ENCODE measurements around the gene PCNX2.

PCNX2 gene

GRCh38 chr1:233061265-233061664, 234.3 kb downstream of the PCNX2 start:
- TF ChIP-seq CTCF (IDR thresholded peaks at IDR 0.05), result no peak

DNA sequence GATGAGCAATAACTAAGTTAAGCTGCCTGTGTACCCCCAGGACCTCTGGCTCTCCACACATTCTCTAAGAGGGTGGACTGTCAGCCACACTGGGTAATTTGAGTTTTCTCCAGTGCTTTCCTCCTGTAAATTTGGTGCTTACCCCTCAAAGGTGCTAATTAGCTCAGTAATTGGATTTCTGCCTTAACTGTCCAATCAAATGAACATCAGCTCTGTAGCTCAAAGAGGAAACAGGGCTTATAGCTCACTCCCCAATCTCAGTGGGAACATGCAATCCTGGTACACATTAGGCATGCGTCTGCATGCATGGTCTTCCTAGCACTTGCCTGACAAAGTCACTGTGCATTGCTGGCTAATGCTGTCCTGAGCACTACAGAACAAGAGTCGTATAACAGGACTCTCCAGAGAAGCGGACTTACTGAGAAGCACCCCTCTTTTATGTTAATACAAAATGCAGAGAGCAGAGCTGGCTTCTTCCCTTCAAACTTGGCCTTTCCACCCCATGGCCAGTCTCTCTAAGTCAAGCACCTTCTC, 235.0 kb downstream of the PCNX2 start:
- no peak for TF ChIP-seq CTCF (IDR thresholded peaks at IDR 0.05)

DNA sequence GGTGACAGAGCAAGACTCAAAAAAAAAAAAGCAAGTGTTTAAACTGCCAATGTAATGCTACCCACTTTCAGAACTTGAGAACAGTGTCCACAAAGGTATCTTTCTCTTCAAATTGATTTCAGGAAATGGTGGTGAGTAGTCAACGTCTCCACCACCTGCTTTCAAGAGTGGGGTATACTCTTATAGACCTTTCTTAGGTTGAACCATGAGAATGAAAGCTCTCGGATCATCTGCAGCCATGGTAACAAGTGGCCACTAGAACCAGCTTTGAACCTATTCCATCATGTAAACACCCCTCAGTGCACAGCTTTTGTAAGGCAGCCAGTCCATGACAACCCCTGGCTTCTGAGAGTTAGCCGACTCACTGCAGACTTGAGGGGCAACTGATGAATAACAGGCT, 237.7 kb downstream of the PCNX2 start:
- no peak for TF ChIP-seq CTCF (IDR thresholded peaks at IDR 0.05)

GRCh38 chr1:233055879-233056641, 239.5 kb downstream of the PCNX2 start:
- TF ChIP-seq CTCF (IDR thresholded peaks at IDR 0.05), result no peak

DNA sequence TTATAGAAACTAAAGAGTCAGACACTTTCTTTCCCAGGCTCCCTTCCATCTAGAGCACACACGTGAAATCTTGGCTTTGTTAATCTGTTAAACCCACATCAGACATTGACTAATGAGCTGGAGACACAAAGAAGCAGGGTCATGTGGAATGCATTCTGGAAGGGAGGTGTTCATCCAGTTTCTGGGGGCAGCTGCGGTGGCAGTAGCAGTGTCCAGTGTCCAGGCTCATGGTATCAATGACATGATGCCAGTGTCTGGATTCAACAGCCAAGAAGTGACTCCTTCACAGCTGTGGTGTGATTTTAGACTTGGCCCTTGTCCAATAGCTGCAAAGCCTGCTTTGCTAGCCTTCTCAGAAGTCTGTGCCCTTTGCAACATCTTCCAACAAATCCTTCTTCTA, 249.9 kb downstream of the PCNX2 start:
- no peak for TF ChIP-seq CTCF (IDR thresholded peaks at IDR 0.05)

DNA sequence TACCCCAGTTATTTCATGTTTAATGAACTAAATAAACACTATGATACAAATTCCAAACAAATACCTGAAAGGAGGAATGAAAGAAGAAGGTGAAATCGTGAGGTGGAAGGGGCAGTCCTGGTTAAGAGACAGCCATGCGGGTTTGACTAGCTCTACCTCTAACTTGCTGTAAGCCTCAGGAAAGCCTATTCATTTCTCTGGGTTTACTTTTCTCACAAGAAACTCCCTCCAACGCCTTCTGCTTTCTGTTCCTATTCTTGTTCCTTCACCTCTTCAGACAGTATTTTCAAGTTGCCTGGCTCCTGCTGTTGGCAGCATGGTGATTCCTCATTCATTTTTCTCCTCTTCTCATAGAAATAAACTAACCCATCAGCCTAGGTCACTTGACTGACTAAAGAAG, 252.7 kb downstream of the PCNX2 start:
- TF ChIP-seq CTCF (IDR thresholded peaks at IDR 0.05), result no peak

GRCh38 chr1:233040494-233040893, 255.0 kb downstream of the PCNX2 start:
- no peak for TF ChIP-seq CTCF (IDR thresholded peaks at IDR 0.05)
